DND-41 (cell line): ENCODE results near the gene DRC1.

Experiments used
- ATAC-seq: fragments of 200-7000 bp; cut with Tn5 transposase; 3 replicates; pipeline ENCODE4 v1.9.1; 2021; ENCODE audit warnings: low read depth; ENCODE audit not compliant: insufficient read depth
- DNase-seq: peaks from one replicate; pipeline ENCODE4 v3.0.0-alpha.2; 2020
- H2AFZ ChIP-seq: 2 replicates; pipeline ENCODE4 v1.6.0; 2012; ENCODE audit warnings: low read depth, low read length
- H3K27ac ChIP-seq: 2 replicates; pipeline ENCODE4 v1.5.1; 2012; ENCODE audit warnings: low read length, inconsistent platforms
- H3K27me3 ChIP-seq: fragments of 200-600 bp; sonication (generic); 2 replicates; pipeline ENCODE4 v1.6.0; 2012; ENCODE audit warnings: low read length, mild to moderate bottlenecking, inconsistent platforms; ENCODE audit not compliant: insufficient read depth, poor library complexity
- H3K36me3 ChIP-seq: 2 replicates; pipeline ENCODE4 v1.5.1; 2012; ENCODE audit warnings: low read length, inconsistent platforms; ENCODE audit not compliant: insufficient read depth
- H3K4me1 ChIP-seq: 2 replicates; pipeline ENCODE4 v1.5.1; 2012; ENCODE audit warnings: mild to moderate bottlenecking, low read length; ENCODE audit not compliant: insufficient read depth
- H3K4me2 ChIP-seq: 2 replicates; pipeline ENCODE4 v1.6.0; 2012; ENCODE audit warnings: mild to moderate bottlenecking, moderate library complexity, low read length, inconsistent platforms; ENCODE audit not compliant: insufficient read depth
- H3K4me3 ChIP-seq, 2 experiments: fragments of 200-600 bp in 1 of 2; shearing (Covaris generic) in 1 of 2; 2 replicates each; pipeline ENCODE4 v1.5.1; 2012 to 2016; ENCODE audit warnings: inconsistent platforms in 2 of 2, low read length in 2 of 2, mild to moderate bottlenecking in 2 of 2, low read depth in 1 of 2, moderate library complexity in 1 of 2
- H3K79me2 ChIP-seq: 2 replicates; pipeline ENCODE4 v1.6.0; 2012; ENCODE audit warnings: low read length, inconsistent platforms; ENCODE audit not compliant: insufficient read depth
- H3K9ac ChIP-seq: 2 replicates; pipeline ENCODE4 v1.6.0; 2012; ENCODE audit warnings: low read depth, mild to moderate bottlenecking, inconsistent platforms, low read length, moderate library complexity
- H3K9me3 ChIP-seq: 2 replicates; pipeline ENCODE4 v1.5.1; 2012; ENCODE audit warnings: low read length, moderate library complexity, mild to moderate bottlenecking, inconsistent platforms; ENCODE audit not compliant: insufficient read depth, severe bottlenecking
- H4K20me1 ChIP-seq: 2 replicates; pipeline ENCODE4 v1.6.0; 2012; ENCODE audit warnings: low read length; ENCODE audit not compliant: insufficient read depth
- EZH2 ChIP-seq: IDR thresholded peaks from 3 replicates; pipeline ENCODE4 v1.6.1; 2012; ENCODE audit warnings: borderline replicate concordance, low read depth, mild to moderate bottlenecking, moderate library complexity, low read length, inconsistent platforms; ENCODE audit not compliant: severe bottlenecking
- TF ChIP-seq, protein P1 (sequence below): IDR thresholded peaks from 2 replicates; pipeline ENCODE4 v1.5.1; 2012; ENCODE audit warnings: borderline replicate concordance, low read length, moderate library complexity, mild to moderate bottlenecking; ENCODE audit not compliant: poor library complexity, severe bottlenecking; ENCODE audit errors: extremely low read depth

The DRC1 gene

DNA sequence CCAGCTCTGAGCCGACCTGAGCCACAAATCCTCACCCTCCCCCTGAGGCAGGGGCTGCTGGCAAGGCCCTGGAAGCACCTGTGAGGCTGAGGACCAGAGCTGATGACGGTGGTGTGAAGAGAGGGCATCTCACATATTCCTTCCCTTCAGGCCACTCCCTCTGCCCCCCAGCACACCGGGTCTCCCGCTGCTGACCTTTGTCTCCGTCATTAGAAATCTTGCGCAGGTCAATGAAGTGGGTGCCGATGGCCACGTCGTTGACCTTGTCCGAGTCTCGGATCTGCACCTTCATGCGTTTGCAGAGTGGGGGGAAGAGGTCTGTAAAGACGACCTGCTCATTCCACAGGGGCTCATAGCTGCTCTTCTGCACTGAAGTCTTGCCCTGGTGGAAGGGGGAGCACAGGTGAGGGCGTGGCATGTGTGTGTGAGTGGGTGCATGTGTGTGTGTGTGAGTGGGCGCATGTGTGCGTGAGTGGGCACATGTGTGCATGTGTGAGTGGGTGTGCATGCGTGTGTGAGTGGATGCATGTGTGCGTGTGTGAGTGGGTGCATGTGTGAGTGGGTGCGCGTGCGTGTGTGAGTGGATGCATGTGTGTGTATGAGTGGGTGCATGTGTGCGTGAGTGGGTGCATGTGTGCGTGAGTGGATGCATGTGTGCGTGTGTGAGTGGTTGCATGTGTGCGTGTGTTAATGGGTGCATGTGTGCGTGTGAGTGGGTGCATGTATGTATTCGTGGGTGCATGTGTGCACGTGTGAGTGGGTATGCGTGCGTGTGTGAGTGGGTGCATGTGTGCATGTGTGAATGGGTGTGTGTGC, 80.7 kb downstream of the DRC1 start:
- Histone ChIP-seq H3K4me1 (no peaks in the 10 kb centered on the region), H4K20me1 (no peaks in the 10 kb centered on the region), H3K27ac (no peak overlapping the region), H2AFZ (no peak overlapping the region), H3K36me3 (no peaks in the 10 kb centered on the region), H3K9me3 (no peaks in the 10 kb centered on the region), H3K4me3 (no peak overlapping the region), H3K4me2 (no peak overlapping the region), H3K9ac (no peak overlapping the region), H3K79me2 (no peaks in the 10 kb centered on the region), H3K27me3 (no peaks in the 10 kb centered on the region)
- no peak for DNase-seq
- no peak for ATAC-seq
- TF ChIP-seq, protein P1, sequence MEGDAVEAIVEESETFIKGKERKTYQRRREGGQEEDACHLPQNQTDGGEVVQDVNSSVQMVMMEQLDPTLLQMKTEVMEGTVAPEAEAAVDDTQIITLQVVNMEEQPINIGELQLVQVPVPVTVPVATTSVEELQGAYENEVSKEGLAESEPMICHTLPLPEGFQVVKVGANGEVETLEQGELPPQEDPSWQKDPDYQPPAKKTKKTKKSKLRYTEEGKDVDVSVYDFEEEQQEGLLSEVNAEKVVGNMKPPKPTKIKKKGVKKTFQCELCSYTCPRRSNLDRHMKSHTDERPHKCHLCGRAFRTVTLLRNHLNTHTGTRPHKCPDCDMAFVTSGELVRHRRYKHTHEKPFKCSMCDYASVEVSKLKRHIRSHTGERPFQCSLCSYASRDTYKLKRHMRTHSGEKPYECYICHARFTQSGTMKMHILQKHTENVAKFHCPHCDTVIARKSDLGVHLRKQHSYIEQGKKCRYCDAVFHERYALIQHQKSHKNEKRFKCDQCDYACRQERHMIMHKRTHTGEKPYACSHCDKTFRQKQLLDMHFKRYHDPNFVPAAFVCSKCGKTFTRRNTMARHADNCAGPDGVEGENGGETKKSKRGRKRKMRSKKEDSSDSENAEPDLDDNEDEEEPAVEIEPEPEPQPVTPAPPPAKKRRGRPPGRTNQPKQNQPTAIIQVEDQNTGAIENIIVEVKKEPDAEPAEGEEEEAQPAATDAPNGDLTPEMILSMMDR: no peak
- no peak for TF ChIP-seq EZH2

DNA sequence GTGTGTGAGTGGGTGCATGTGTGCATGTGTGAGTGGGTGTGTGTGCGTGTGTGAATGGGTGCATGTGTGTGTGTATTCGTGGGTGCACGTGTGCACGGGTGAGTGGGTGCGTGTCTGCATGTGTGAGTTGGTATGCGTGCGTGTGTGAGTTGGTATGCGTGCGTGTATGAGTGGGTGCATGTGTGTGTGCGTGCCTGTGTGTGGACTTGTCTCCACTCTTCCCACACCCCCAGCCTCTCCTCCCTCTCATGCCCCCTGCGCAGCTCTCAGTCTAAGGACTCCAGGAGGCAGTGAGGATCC, 81.3 kb downstream of the DRC1 start:
- Histone ChIP-seq H3K9ac (no peak overlapping the region), H3K36me3 (no peaks in the 10 kb centered on the region), H3K27me3 (no peaks in the 10 kb centered on the region), H3K9me3 (no peaks in the 10 kb centered on the region), H3K27ac (no peak overlapping the region), H3K4me1 (no peaks in the 10 kb centered on the region), H3K4me3 (no peak overlapping the region), H4K20me1 (no peaks in the 10 kb centered on the region), H3K4me2 (no peak overlapping the region), H2AFZ (no peak overlapping the region), H3K79me2 (no peaks in the 10 kb centered on the region)
- no peak for DNase-seq
- TF ChIP-seq, protein P1: no peak
- ATAC-seq: no peak

DNA sequence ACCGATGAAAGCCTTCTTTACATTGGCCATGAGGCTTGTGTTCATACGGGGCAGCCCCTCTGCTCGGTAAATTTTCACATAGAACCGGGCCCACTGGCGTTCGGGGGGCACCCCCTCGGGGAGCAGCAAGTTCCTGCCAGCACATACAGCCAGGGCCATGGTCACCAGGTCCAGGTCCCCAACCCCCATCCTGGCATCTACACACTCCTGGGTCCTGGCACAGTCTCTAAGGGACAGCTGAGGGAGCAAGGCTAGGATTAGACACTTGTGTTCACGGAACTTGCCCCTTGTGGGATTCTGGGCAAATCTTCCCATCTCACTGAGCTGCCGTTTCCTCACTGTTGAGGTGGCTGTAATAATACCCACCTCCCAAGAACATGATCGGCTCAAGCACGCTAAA, 81.8 kb downstream of the DRC1 start:
- Histone ChIP-seq H3K27me3 (no peaks in the 10 kb centered on the region), H2AFZ (no peak overlapping the region), H3K9ac (no peak overlapping the region), H3K4me3 (no peak overlapping the region), H3K4me1 (no peaks in the 10 kb centered on the region), H3K36me3 (no peaks in the 10 kb centered on the region), H3K79me2 (no peaks in the 10 kb centered on the region), H3K4me2 (no peak overlapping the region), H3K9me3 (no peaks in the 10 kb centered on the region), H3K27ac (no peak overlapping the region), H4K20me1 (no peaks in the 10 kb centered on the region)
- ATAC-seq (no peak), DNase-seq (no peak)
- TF ChIP-seq EZH2: no peak

DNA sequence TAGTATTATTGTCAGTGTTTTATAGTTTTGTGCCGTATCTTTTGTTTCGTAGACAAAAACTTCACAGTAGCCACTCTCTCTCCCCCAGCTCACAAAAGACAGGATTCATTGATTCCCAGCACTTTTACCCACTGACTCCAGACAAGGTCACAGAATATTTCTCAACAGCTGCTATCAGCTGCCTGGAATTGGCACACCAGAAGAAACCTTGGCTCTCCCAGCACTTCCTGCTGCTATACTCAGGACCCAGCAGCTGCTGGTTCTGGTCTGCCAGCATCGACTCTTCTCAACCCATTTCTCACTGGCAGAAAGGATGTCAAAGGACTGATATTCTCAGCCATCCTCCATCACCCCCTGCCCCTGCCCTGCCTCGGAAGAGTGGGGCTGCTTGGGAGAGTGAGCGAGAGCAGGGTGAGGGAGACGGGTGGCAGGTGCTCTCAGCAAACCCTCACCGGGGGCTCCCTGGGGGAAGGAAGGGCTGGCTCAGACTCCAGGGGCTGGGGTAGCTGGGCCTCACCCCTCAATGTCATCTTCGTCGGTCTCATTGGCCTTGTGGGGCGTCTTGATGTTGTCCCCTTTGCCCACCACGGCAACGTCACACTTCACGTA, 82.3 kb downstream of the DRC1 start:
- H3K79me2 ChIP-seq: no peaks in the 10 kb centered on the region
- H4K20me1 ChIP-seq: no peaks in the 10 kb centered on the region
- ATAC-seq (no peak), DNase-seq (no peak)
- H2AFZ ChIP-seq: no peak overlapping the region
- no peak overlapping the region for H3K4me3 ChIP-seq
- no peak overlapping the region for H3K4me2 ChIP-seq
- no peak overlapping the region for H3K9ac ChIP-seq
- no peaks in the 10 kb centered on the region for H3K9me3 ChIP-seq
- no peaks in the 10 kb centered on the region for H3K4me1 ChIP-seq
- H3K27me3 ChIP-seq: no peaks in the 10 kb centered on the region
- no peak overlapping the region for H3K27ac ChIP-seq
- TF ChIP-seq EZH2: no peak
- TF ChIP-seq, protein P1: no peak
- no peaks in the 10 kb centered on the region for H3K36me3 ChIP-seq
